Chondrocyte (in vitro differentiated cells): ENCODE measurements around the gene SGO2. TPM values are rescaled to one million over a fixed set of nuclear protein-coding genes. Genes with fewer than 3 reads are reported as not detected.

Experiments used
- DNase-seq: peaks from one replicate; pipeline ENCODE4 v3.0.0; 2021; ENCODE audit warnings: mixed read lengths, low spot score
- H3K27ac Mint-ChIP-seq: one replicate; pipeline ENCODE4 v1.8.0; 2021; ENCODE audit warnings: mild to moderate bottlenecking, moderate library complexity, mixed read lengths; ENCODE audit not compliant: unreplicated experiment
- H3K27me3 Mint-ChIP-seq: 2 replicates; pipeline ENCODE4 v1.8.0; 2021; ENCODE audit warnings: low read depth, mixed read lengths
- H3K36me3 Mint-ChIP-seq: 2 replicates; pipeline ENCODE4 v1.8.0; 2021; ENCODE audit warnings: low read depth, mixed read lengths
- H3K4me1 Mint-ChIP-seq: 2 replicates; pipeline ENCODE4 v1.8.0; 2021; ENCODE audit warnings: low read depth, mild to moderate bottlenecking, mixed read lengths
- H3K4me3 Mint-ChIP-seq: one replicate; pipeline ENCODE4 v1.8.0; 2021; ENCODE audit warnings: mild to moderate bottlenecking, moderate library complexity, mixed read lengths; ENCODE audit not compliant: unreplicated experiment
- H3K9me3 Mint-ChIP-seq: 2 replicates; pipeline ENCODE4 v1.8.0; 2021; ENCODE audit warnings: low read depth, mixed read lengths
- long read RNA-seq: library from polyadenylated mRNA; stranded (forward); transcript quantifications from one replicate; pipeline ENCODE4 v2.0.0, GENCODE V29; 2021
- total RNA-seq: library from RNA; stranded (reverse); gene quantifications from 3 replicates; pipeline ENCODE4 v1.2.1, GENCODE V29; 2021
- TF ChIP-seq, protein P1 (sequence below): fragments of 200-600 bp; sonication (generic); IDR thresholded peaks from 2 replicates; pipeline ENCODE4 v1.5.0; 2021; ENCODE audit warnings: antibody characterized with exemption, mild to moderate bottlenecking, moderate library complexity

SGO2 gene, protein sequence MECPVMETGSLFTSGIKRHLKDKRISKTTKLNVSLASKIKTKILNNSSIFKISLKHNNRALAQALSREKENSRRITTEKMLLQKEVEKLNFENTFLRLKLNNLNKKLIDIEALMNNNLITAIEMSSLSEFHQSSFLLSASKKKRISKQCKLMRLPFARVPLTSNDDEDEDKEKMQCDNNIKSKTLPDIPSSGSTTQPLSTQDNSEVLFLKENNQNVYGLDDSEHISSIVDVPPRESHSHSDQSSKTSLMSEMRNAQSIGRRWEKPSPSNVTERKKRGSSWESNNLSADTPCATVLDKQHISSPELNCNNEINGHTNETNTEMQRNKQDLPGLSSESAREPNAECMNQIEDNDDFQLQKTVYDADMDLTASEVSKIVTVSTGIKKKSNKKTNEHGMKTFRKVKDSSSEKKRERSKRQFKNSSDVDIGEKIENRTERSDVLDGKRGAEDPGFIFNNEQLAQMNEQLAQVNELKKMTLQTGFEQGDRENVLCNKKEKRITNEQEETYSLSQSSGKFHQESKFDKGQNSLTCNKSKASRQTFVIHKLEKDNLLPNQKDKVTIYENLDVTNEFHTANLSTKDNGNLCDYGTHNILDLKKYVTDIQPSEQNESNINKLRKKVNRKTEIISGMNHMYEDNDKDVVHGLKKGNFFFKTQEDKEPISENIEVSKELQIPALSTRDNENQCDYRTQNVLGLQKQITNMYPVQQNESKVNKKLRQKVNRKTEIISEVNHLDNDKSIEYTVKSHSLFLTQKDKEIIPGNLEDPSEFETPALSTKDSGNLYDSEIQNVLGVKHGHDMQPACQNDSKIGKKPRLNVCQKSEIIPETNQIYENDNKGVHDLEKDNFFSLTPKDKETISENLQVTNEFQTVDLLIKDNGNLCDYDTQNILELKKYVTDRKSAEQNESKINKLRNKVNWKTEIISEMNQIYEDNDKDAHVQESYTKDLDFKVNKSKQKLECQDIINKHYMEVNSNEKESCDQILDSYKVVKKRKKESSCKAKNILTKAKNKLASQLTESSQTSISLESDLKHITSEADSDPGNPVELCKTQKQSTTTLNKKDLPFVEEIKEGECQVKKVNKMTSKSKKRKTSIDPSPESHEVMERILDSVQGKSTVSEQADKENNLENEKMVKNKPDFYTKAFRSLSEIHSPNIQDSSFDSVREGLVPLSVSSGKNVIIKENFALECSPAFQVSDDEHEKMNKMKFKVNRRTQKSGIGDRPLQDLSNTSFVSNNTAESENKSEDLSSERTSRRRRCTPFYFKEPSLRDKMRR
- 4.9 to 6.6 TPM (median 5.7 TPM) in 3 replicates for total RNA-seq
- long read RNA-seq, full-length matches to known transcripts: 7 of 10 reads
- long read RNA-seq, partial matches to known transcripts: 0 of 10 reads
- long read RNA-seq, other reads (novel, unspliced or antisense): 3 of 10 reads

DNA sequence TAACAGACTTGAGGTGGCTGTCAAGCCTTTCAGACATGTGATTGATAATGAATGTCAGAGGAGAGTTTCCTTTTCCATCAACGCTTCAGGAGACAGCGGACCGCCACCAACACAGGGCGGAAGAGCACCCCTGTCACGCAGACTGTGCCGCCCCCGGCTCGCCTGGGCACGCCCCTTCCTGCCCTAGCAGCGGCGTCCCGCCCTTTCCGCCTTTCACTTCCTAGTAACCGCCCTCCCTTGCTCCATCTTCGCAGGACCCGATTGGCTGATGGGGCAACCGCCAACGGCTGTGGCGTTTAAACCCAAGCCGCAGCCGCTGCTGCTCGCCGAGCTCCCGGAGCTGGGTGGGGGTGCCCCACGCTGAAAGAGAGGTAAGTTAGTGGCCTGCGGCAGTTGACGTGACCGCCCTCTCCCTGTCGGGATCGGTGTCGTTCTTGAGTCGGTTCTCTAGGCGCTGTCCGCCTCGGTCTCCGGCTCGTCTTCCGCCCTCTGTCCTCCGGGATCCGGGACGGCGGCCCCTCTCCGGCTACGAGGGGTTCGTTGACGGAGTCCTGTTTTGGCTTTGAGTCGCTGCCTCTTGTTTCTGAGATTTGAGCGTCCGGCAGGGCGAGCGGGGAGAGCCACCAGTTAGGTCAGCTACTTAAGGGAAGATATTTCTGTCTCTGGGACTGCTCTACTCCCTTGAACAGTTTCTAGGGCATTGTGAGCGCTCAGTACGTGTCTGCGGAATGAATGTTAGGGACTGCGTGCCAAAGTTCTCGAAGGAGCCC lies at the start of gene SGO2:
Gene SGO2, plus strand, starts transcription at position 326 of the 770 bp plus-strand sequence. CDS start 6,769 bp downstream, outside the sequence.
- no peaks in the 10 kb centered on the region for H3K36me3 Mint-ChIP-seq
- H3K4me1 Mint-ChIP-seq: peaks cover 15% of the 10 kb centered on the region
- TF ChIP-seq, protein P1, sequence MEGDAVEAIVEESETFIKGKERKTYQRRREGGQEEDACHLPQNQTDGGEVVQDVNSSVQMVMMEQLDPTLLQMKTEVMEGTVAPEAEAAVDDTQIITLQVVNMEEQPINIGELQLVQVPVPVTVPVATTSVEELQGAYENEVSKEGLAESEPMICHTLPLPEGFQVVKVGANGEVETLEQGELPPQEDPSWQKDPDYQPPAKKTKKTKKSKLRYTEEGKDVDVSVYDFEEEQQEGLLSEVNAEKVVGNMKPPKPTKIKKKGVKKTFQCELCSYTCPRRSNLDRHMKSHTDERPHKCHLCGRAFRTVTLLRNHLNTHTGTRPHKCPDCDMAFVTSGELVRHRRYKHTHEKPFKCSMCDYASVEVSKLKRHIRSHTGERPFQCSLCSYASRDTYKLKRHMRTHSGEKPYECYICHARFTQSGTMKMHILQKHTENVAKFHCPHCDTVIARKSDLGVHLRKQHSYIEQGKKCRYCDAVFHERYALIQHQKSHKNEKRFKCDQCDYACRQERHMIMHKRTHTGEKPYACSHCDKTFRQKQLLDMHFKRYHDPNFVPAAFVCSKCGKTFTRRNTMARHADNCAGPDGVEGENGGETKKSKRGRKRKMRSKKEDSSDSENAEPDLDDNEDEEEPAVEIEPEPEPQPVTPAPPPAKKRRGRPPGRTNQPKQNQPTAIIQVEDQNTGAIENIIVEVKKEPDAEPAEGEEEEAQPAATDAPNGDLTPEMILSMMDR: peak; percentile 46

DNA sequence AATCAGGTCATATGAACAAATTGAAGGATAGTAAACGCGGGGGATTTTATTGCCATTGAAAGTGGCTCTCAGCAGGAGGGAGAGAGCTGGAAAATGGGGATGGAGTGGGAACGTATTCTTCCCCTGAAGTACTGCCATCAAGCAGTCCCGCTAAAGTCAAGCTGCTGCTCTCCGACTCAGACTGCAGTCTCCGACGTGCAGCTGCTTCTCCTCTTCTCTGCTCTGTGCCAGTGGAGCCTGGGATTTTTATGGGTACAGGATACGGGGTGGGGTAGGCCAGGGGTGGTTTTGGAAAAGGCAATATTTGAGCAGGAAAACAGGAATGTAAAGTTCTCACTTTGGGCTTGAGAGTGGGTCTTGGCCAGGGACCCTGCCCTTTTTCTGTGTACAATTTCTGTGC lies 49.2 kb upstream of the SGO2 start:
- Mint-ChIP-seq H3K9me3 (no peaks in the 10 kb centered on the region), H3K27me3 (no peaks in the 10 kb centered on the region), H3K4me3 (no peak overlapping the region), H3K36me3 (peaks cover 37% of the 10 kb centered on the region), H3K4me1 (peaks cover 20% of the 10 kb centered on the region), H3K27ac (peak overlapping the region; percentile 70)
- DNase-seq: no peak
- TF ChIP-seq, protein P1: no peak

More for the DNA sequence above, at the start of gene SGO2:
- Mint-ChIP-seq H3K9me3 (no peaks in the 10 kb centered on the region), H3K27me3 (peaks cover 6% of the 10 kb centered on the region), H3K4me3 (peak within 1 kb of the TSS; percentile 93), H3K27ac (peak within 1 kb of the TSS; percentile 90)
- peak; percentile 97 for DNase-seq

DNA sequence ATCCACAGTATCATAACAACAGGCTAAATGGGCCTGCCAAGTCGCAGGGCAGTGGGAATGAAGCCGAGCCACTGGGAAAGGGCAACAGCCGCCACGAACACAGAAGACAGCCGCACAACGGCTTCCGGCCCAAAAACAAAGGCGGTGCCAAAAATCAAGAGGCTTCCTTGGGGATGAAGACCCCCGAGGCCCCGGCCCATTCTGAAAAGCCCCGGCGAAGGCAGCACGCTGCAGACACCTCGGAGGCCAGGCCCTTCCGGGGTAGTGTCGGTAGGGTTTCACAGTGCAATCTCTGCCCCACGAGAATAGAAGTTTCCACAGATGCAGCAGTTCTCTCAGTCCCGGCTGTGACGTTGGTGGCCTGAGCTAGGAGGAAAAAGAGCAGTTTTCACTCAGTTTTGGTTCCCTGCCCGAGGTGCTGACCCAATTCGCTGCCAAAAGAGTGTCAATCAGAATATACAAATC lies 48.3 kb upstream of the SGO2 start:
- no peak overlapping the region for H3K27ac Mint-ChIP-seq
- H3K9me3 Mint-ChIP-seq: no peaks in the 10 kb centered on the region
- H3K36me3 Mint-ChIP-seq: peaks cover 34% of the 10 kb centered on the region
- TF ChIP-seq, protein P1: no peak
- peaks cover 20% of the 10 kb centered on the region for H3K4me1 Mint-ChIP-seq
- no peaks in the 10 kb centered on the region for H3K27me3 Mint-ChIP-seq
- no peak for DNase-seq
- no peak overlapping the region for H3K4me3 Mint-ChIP-seq

DNA sequence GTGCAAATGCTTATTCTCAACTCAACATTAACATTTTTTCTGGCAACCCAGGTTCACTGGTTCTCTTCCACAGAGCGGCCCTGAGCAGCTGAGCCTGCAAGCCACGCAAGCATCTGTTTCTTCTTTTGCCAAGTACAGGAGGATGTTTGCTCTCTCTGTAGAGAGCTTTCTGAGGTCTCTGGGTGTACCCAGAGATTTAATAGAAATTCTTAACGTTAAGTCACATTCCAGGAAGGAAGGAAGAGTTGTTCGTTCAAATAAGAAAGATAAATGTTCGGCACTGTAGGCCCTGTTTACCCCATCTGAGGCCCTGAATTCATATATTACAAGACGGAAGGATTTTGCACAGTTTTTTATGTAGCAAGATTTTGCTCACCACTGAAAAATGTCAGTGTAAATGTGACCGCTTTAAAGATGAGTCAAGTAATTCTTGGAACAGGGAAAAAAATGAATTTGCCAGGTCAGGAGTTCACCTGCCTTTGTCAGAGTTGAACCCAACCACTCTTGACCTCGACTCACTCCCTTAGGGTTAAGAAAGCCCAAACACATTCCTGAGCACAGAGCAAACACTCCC lies 46.2 kb upstream of the SGO2 start:
- H3K4me1 Mint-ChIP-seq: peaks cover 27% of the 10 kb centered on the region
- H3K36me3 Mint-ChIP-seq: peaks cover 25% of the 10 kb centered on the region
- H3K27ac Mint-ChIP-seq: peak overlapping the region; percentile 62
- H3K27me3 Mint-ChIP-seq: no peaks in the 10 kb centered on the region
- TF ChIP-seq, protein P1: no peak
- H3K4me3 Mint-ChIP-seq: no peak overlapping the region
- DNase-seq: no peak
- no peaks in the 10 kb centered on the region for H3K9me3 Mint-ChIP-seq
